HT1080 (cell line): Measurements from ENCODE around the gene TAS2R38. TPM values are rescaled to one million over a fixed set of nuclear protein-coding genes. Genes with fewer than 3 reads are reported as not detected.
"Not testable (repeated sequence)": the region's sequence is repeated elsewhere in the genome, so short reads cannot be mapped to it uniquely, and the experiment has no call there.

Experiments used
- DNase-seq: peaks from one replicate; pipeline ENCODE4 v3.0.0-alpha.2; 2015; ENCODE audit warnings: low read depth
- polyA plus RNA-seq, 2 experiments: library from polyadenylated mRNA; depleted of rRNA; stranded (reverse); fragments of >200 nt; gene quantifications; 2 replicates each; pipeline ENCODE4 v1.2.3, GENCODE V29; 2015
- total RNA-seq: library from RNA; depleted of rRNA; stranded (reverse); fragments of >200 nt; shearing (Covaris generic); gene quantifications from 2 replicates; pipeline ENCODE4 v1.2.3, GENCODE V29; 2014; rRNA removed

TAS2R38 gene
- not detected in 2 replicates for total RNA-seq
- 0.09 TPM in 1 of 2 replicates, not detected in the other for polyA plus RNA-seq (2015; cell fraction: cytosol; rRNA removed)
- polyA plus RNA-seq (2015; cell fraction: nucleus; rRNA removed), result not detected in 2 replicates

- DNase-seq, result no peak
These were observed at the start of gene TAS2R38 for GRCh38 chr7:141973673-141974072. TAS2R38 (minus strand) TSS chr7:141973773; CDS start chr7:141973689, 84 bp downstream.

GRCh38 chr7:142018154-142018553, 44.6 kb upstream of the TAS2R38 start:
- DNase-seq, result no peak

GRCh38 chr7:142017451-142017850, 43.9 kb upstream of the TAS2R38 start:
- DNase-seq, result no peak

GRCh38 chr7:142012825-142013511, 39.4 kb upstream of the TAS2R38 start:
- peak; percentile 72 for DNase-seq

GRCh38 chr7:142010952-142011548, 37.5 kb upstream of the TAS2R38 start:
- no peak for DNase-seq

- DNase-seq, result no peak
These were observed 35.6 kb upstream of the TAS2R38 start for GRCh38 chr7:142009187-142009586.

- DNase-seq, result no peak
These were observed 33.0 kb upstream of the TAS2R38 start for GRCh38 chr7:142006577-142006976.

- no peak for DNase-seq
These were observed 28.6 kb upstream of the TAS2R38 start for GRCh38 chr7:142002179-142002578.

- DNase-seq, result peak; percentile 69
These were observed 27.7 kb upstream of the TAS2R38 start for GRCh38 chr7:142001163-142001874.

GRCh38 chr7:142000244-142000643, 26.7 kb upstream of the TAS2R38 start:
- DNase-seq, result peak; percentile 62

GRCh38 chr7:141999058-141999623, 25.6 kb upstream of the TAS2R38 start:
- DNase-seq, result no peak

- DNase-seq, result no peak
These were observed 19.8 kb upstream of the TAS2R38 start for GRCh38 chr7:141993354-141993753.

- no peak for DNase-seq
These were observed 19.1 kb upstream of the TAS2R38 start for GRCh38 chr7:141992688-141993087.

- DNase-seq, result peak; percentile 29
These were observed 18.6 kb upstream of the TAS2R38 start for GRCh38 chr7:141992156-141992555.

- peak; percentile 17 for DNase-seq
These were observed 17.6 kb upstream of the TAS2R38 start for GRCh38 chr7:141991140-141991539.

GRCh38 chr7:141990011-141990725, 16.6 kb upstream of the TAS2R38 start:
- no peak for DNase-seq

- not testable (repeated sequence) for DNase-seq
These were observed 14.2 kb upstream of the TAS2R38 start for GRCh38 chr7:141987803-141988202.

- DNase-seq, result no peak
These were observed 13.3 kb upstream of the TAS2R38 start for GRCh38 chr7:141986923-141987322.

GRCh38 chr7:141985926-141986325, 12.4 kb upstream of the TAS2R38 start:
- not testable (repeated sequence) for DNase-seq

- no peak for DNase-seq
These were observed 6.0 kb upstream of the TAS2R38 start for GRCh38 chr7:141979568-141979967.

GRCh38 chr7:141978351-141978750, 4.8 kb upstream of the TAS2R38 start:
- DNase-seq, result no peak
